EL (cell line): ENCODE results near the gene PAX5.
A peak's percentile ranks its signal among the peaks of the same experiment; 100 is the strongest.

Experiments used
- DNase-seq: peaks from one replicate; pipeline ENCODE4 v3.0.0-alpha.2; 2016

PAX5 gene

GRCh38 chr9:37036776-37037502, 2.9 kb upstream of the PAX5 start:
- DNase-seq: peak; percentile 46

GRCh38 chr9:37036371-37036775, 2.3 kb upstream of the PAX5 start:
- no peak for DNase-seq

GRCh38 chr9:37035648-37036370, 1.7 kb upstream of the PAX5 start:
- no peak for DNase-seq

- no peak for DNase-seq
These were observed 1.0 kb upstream of the PAX5 start for GRCh38 chr9:37034938-37035647.

GRCh38 chr9:37034305-37034937, 353 bp upstream of the PAX5 start:
- peak; percentile 30 for DNase-seq

- no peak for DNase-seq
These were observed 927 bp downstream of the PAX5 start for GRCh38 chr9:37033141-37033540.

- no peak for DNase-seq
These were observed 1.4 kb downstream of the PAX5 start for GRCh38 chr9:37032713-37033112.

- DNase-seq: no peak
These were observed 2.2 kb downstream of the PAX5 start for GRCh38 chr9:37031902-37032301.

- DNase-seq: no peak
These were observed 3.0 kb downstream of the PAX5 start for GRCh38 chr9:37031081-37031480.

GRCh38 chr9:37030611-37030939, 3.5 kb downstream of the PAX5 start:
- no peak for DNase-seq

GRCh38 chr9:37029776-37030610, 4.1 kb downstream of the PAX5 start:
- DNase-seq: no peak

- DNase-seq: no peak
These were observed 4.7 kb downstream of the PAX5 start for GRCh38 chr9:37029304-37029775.

GRCh38 chr9:37028420-37029031, 5.5 kb downstream of the PAX5 start:
- DNase-seq: no peak

- peak; percentile 86 for DNase-seq
These were observed 6.3 kb downstream of the PAX5 start for GRCh38 chr9:37027582-37028419.

GRCh38 chr9:37026931-37027581, 7.0 kb downstream of the PAX5 start:
- DNase-seq: no peak

- no peak for DNase-seq
These were observed 7.7 kb downstream of the PAX5 start for GRCh38 chr9:37026113-37026930.

GRCh38 chr9:37025823-37026112, 8.3 kb downstream of the PAX5 start:
- DNase-seq: no peak

GRCh38 chr9:37025071-37025822, 8.8 kb downstream of the PAX5 start:
- DNase-seq: peak; percentile 30

GRCh38 chr9:37017546-37017945, 16.5 kb downstream of the PAX5 start:
- DNase-seq: no peak
